Measurements from ENCODE around the gene RAI1. TPM values are rescaled to one million over a fixed set of nuclear protein-coding genes. Genes with fewer than 3 reads are reported as not detected.

Gene RAI1
- total and polyA plus RNA-seq, 2 of the 13 experiments (the other 11 are each of a cell fraction or from before 2014, with no cell fraction given) = 3.4 to 5.2 TPM

GRCh38 chr17:17788967-17789366 lies 107.7 kb downstream of the RAI1 start:
- Histone ChIP-seq H3K4me1 (ENCODE audit: insufficient read depth, low read length) (peaks cover 47% of the 10 kb centered on the region), H2AFZ (ENCODE audit: low read length) (no peak overlapping the region), H4K20me1 (ENCODE audit: insufficient read depth, low read length) (peaks cover 43% of the 10 kb centered on the region; the same call in 1 of the 2 replicates), H3K4me2 (ENCODE audit: low read depth, low read length) (no peak overlapping the region), H3K9ac (ENCODE audit: insufficient read depth, low read depth, low read length) (no peak overlapping the region), H3K27ac (ENCODE audit: extremely low read length, insufficient read depth, low read length) (no peak overlapping the region), H3K79me2 (ENCODE audit: insufficient read depth, low read length) (no peaks in the 10 kb centered on the region), H3K9me3 (ENCODE audit: low read length) (no peaks in the 10 kb centered on the region), H3K36me3 (replicated peaks in 1 of 2; ENCODE audit: control insufficient read depth in 1 of 2, insufficient read depth in 2 of 2, low read length in 2 of 2) (peaks cover under 1 to 6% of the 10 kb centered on the region in 2 experiments; a peak in 2 of 5 replicates), H3K4me3 (replicated peaks in 1 of 3; ENCODE audit: insufficient read depth in 1 of 3, low read depth in 2 of 3, low read length in 3 of 3) (no peak overlapping the region), H3K27me3 (ENCODE audit: control insufficient read depth in 1 of 2, insufficient read depth in 2 of 2, low read length in 2 of 2) (no peaks in the 10 kb centered on the region)
- no peak for TF ChIP-seq AGO1 (IDR thresholded peaks at IDR 0.05; ENCODE audit: low read depth, low read length, poor library complexity, severe bottlenecking)
- no peak for TF ChIP-seq ZMAT3 (CRISPR knock-in tag; conservative IDR thresholded peaks at IDR 0.05)
- no peak for TF ChIP-seq ZNF3 (CRISPR knock-in tag; IDR thresholded peaks at IDR 0.05)
- no peak for TF ChIP-seq KMT2A (CRISPR knock-in tag; IDR thresholded peaks at IDR 0.05)
- no peak for TF ChIP-seq RAD51 (IDR thresholded peaks at IDR 0.05; ENCODE audit: borderline replicate concordance)
- TF ChIP-seq NPAS2 (CRISPR knock-in tag; IDR thresholded peaks at IDR 0.05; ENCODE audit: borderline replicate concordance) = no peak
- no peak for TF ChIP-seq RARA (CRISPR knock-in tag; IDR thresholded peaks at IDR 0.05)
- TF ChIP-seq ZNF468 (CRISPR knock-in tag; IDR thresholded peaks at IDR 0.05) = no peak
- TF ChIP-seq HES4 (CRISPR knock-in tag; IDR thresholded peaks at IDR 0.05; ENCODE audit: borderline replicate concordance) = no peak
- no peak for TF ChIP-seq ATF7 (IDR thresholded peaks at IDR 0.05)
- TF ChIP-seq ATF7 (CRISPR knock-in tag; IDR thresholded peaks at IDR 0.05) = no peak
- no peak for TF ChIP-seq PHB2 (IDR thresholded peaks at IDR 0.05; ENCODE audit: partially characterized antibody)
- no peak for TF ChIP-seq PTBP1 (IDR thresholded peaks at IDR 0.05; ENCODE audit: low read depth, low read length, poor library complexity, severe bottlenecking)
- TF ChIP-seq ATF3 (CRISPR knock-in tag; IDR thresholded peaks at IDR 0.05) = no peak
- TF ChIP-seq ZSCAN5A (CRISPR knock-in tag; IDR thresholded peaks at IDR 0.05; ENCODE audit: borderline replicate concordance) = no peak
- TF ChIP-seq PCBP1 (IDR thresholded peaks at IDR 0.05; ENCODE audit: borderline replicate concordance, low read depth, low read length) = no peak
- TF ChIP-seq ZNF235 (CRISPR knock-in tag; IDR thresholded peaks at IDR 0.05; ENCODE audit: borderline replicate concordance) = no peak
- no peak for TF ChIP-seq ZBTB33 (CRISPR knock-in tag; IDR thresholded peaks at IDR 0.05)
- no peak for TF ChIP-seq ZKSCAN1 (IDR thresholded peaks at IDR 0.05; ENCODE audit: low read length)
- TF ChIP-seq ZBTB38 (CRISPR knock-in tag; IDR thresholded peaks at IDR 0.05) = no peak
- no peak for TF ChIP-seq LBX2 (CRISPR knock-in tag; IDR thresholded peaks at IDR 0.05; ENCODE audit: borderline replicate concordance)
- no peak for FAIRE-seq
- no peak for ATAC-seq
- no TSS peak for BruUV-seq (replicated peaks)
- intact Hi-C loops (cut with micrococcal nuclease; ENCODE audit: unreplicated experiment) (no loop called here), in situ Hi-C loops (cut with HindIII; ENCODE audit: extremely low pct_ligation_motif_present, low pct_unique_long_range_greater_than_20kb) (no loop called here)
- ChIA-PET CTCF (ENCODE audit: low intra/inter-chr PET ratio, low total read pairs) (no interaction called here), POLR2A (no interaction called here)
- no peak for DNase-seq (ENCODE audit: low spot score)
- WGBS (ENCODE audit: low lambda C conversion rate) = 100% methylated on average over 2 of the region's 8 CpGs

Data from HepG2 (cell line).